Endothelial cell of umbilical vein (primary cell): Measurements from ENCODE around the gene C17orf100. TPM values are rescaled to one million over a fixed set of nuclear protein-coding genes. Genes with fewer than 3 reads are reported as not detected.

Experiments used
- BruUV-seq: library from RNA; stranded (reverse); fragments of 400-500 nt; replicated peaks from 2 replicates; lab custom pipeline; 2021; lab: Mats Ljungman, UMichigan
- CTCF ChIA-PET: fragments of 300-600, 350-600 bp; sonication (Branson Sonifier 250); formaldehyde crosslinking; loops from one replicate; lab custom pipeline; 2021; ENCODE audit warnings: antibody characterized with exemption, inconsistent platforms; lab: Charles Lee
- POLR2A ChIA-PET: fragments of 300-600, 350-600 bp; sonication (Branson Sonifier 250); formaldehyde crosslinking; loops from one replicate; lab custom pipeline; 2021; ENCODE audit warnings: antibody characterized with exemption, inconsistent platforms; lab: Charles Lee
- DNase-seq: peaks from one replicate; pipeline ENCODE4 v3.0.0-alpha.2; 2011; ENCODE audit warnings: low read depth, low spot score
- FAIRE-seq: peaks from 2 replicates; lab custom pipeline; 2011; peaks lifted over from hg19 to GRCh38; lab: Jason Lieb, UNC
- H2AFZ ChIP-seq: 2 replicates; pipeline ENCODE4 v1.6.0; 2012; ENCODE audit warnings: low read depth, low read length, control low read depth, inconsistent platforms
- H3K27ac ChIP-seq: 2 replicates; pipeline ENCODE4 v1.5.1; 2011; ENCODE audit warnings: low read depth, mild to moderate bottlenecking, control low read depth, low read length, moderate library complexity; ENCODE audit not compliant: insufficient read depth
- H3K27me3 ChIP-seq, 2 experiments: 2 replicates each; pipeline versions ENCODE4 v1.6.0 to v1.6.1; 2011; ENCODE audit warnings: low read length in 2 of 2, mixed read lengths in 1 of 2; ENCODE audit not compliant: control insufficient read depth in 2 of 2, insufficient read depth in 2 of 2
- H3K36me3 ChIP-seq, 2 experiments: 2 replicates in 1 of 2; 3 replicates in 1 of 2; pipeline ENCODE4 v1.5.1; 2011; ENCODE audit warnings: low read length in 2 of 2, mild to moderate bottlenecking in 1 of 2, moderate library complexity in 1 of 2; ENCODE audit not compliant: control insufficient read depth in 2 of 2, insufficient read depth in 2 of 2; ENCODE audit errors: extremely low read depth in 1 of 2
- H3K4me1 ChIP-seq: 3 replicates; pipeline ENCODE4 v1.5.1; 2011; ENCODE audit warnings: mild to moderate bottlenecking, low read length; ENCODE audit not compliant: control insufficient read depth, insufficient read depth; ENCODE audit errors: extremely low read depth
- H3K4me2 ChIP-seq: 2 replicates; pipeline ENCODE4 v1.6.1; 2011; ENCODE audit warnings: low read length, control low read depth, mixed read lengths; ENCODE audit not compliant: insufficient read depth
- H3K4me3 ChIP-seq, 3 experiments: fragments of 200-600 bp in 1 of 3; sonication (generic), shearing (Covaris generic) in 1 of 3; replicated peaks in 1 of 3; 2 replicates each; pipeline ENCODE4 v1.5.1; 2011 to 2016; ENCODE audit warnings: control low read depth in 3 of 3, low read length in 3 of 3, mild to moderate bottlenecking in 2 of 3, inconsistent platforms in 1 of 3, low read depth in 1 of 3, moderate library complexity in 1 of 3; ENCODE audit not compliant: insufficient read depth in 1 of 3
- H3K79me2 ChIP-seq: 2 replicates; pipeline ENCODE4 v1.6.0; 2012; ENCODE audit warnings: low read length, inconsistent platforms; ENCODE audit not compliant: control insufficient read depth, insufficient read depth
- H3K9ac ChIP-seq: replicated peaks from 2 replicates; pipeline ENCODE3; 2011; ENCODE audit warnings: low read length, control low read depth; ENCODE audit not compliant: insufficient read depth; ENCODE audit errors: extremely low read depth
- H3K9me1 ChIP-seq: replicated peaks from 3 replicates; pipeline ENCODE4 v1.6.0; 2011; ENCODE audit warnings: mild to moderate bottlenecking, low read length; ENCODE audit not compliant: control insufficient read depth, insufficient read depth; ENCODE audit errors: extremely low read depth
- H3K9me3 ChIP-seq: replicated peaks from 2 replicates; pipeline ENCODE4 v1.5.1; 2012; ENCODE audit warnings: low read length, inconsistent platforms; ENCODE audit not compliant: control insufficient read depth, insufficient read depth
- H4K20me1 ChIP-seq: replicated peaks from 2 replicates; pipeline ENCODE3; 2011; ENCODE audit warnings: mild to moderate bottlenecking, low read length; ENCODE audit not compliant: control insufficient read depth, insufficient read depth; ENCODE audit errors: extremely low read depth
- EZH2 ChIP-seq: IDR thresholded peaks from 2 replicates; pipeline ENCODE4 v1.6.1; 2012; ENCODE audit warnings: borderline replicate concordance, low read depth, mild to moderate bottlenecking, moderate library complexity, low read length, inconsistent platforms; ENCODE audit not compliant: severe bottlenecking
- FOS ChIP-seq: IDR thresholded peaks from 2 replicates; pipeline ENCODE4 v1.6.1; 2011; ENCODE audit warnings: mild to moderate bottlenecking, low read length, moderate library complexity, borderline replicate concordance; ENCODE audit not compliant: insufficient read depth
- GATA2 ChIP-seq: IDR thresholded peaks from 2 replicates; pipeline ENCODE4 v1.7.0; 2011; ENCODE audit warnings: low read depth, mild to moderate bottlenecking, moderate library complexity, mixed read lengths, low read length; ENCODE audit not compliant: insufficient read length, insufficient read depth
- JUN ChIP-seq: IDR thresholded peaks from 2 replicates; pipeline ENCODE4 v1.6.1; 2011; ENCODE audit warnings: borderline replicate concordance, low read depth; ENCODE audit not compliant: insufficient read length, insufficient read depth
- MAX ChIP-seq: IDR thresholded peaks from 2 replicates; pipeline ENCODE4 v1.6.1; 2011; ENCODE audit not compliant: insufficient read depth, insufficient read length
- MYC ChIP-seq: IDR thresholded peaks from one replicate; pipeline ENCODE4 v1.6.1; 2011; ENCODE audit warnings: mild to moderate bottlenecking, low read depth, low read length
- POLR2A ChIP-seq: IDR thresholded peaks from 2 replicates; pipeline ENCODE4 v1.6.1; 2012; ENCODE audit warnings: low read depth, mild to moderate bottlenecking, control low read depth, low read length
- POLR2AphosphoS5 ChIP-seq: IDR thresholded peaks from 2 replicates; pipeline ENCODE4 v1.6.1; 2012; ENCODE audit warnings: low read depth, mild to moderate bottlenecking, control low read depth, low read length, moderate library complexity; ENCODE audit not compliant: insufficient read depth
- dilution Hi-C: fragments of 300-500 bp; cut with MboI; formaldehyde crosslinking; loops from one replicate; pipeline ENCODE4 v1.15.0; 2019; ENCODE audit warnings: low sequenced_read_pairs; ENCODE audit not compliant: extremely low pct_ligation_motif_present
- intact Hi-C: fragments of 100-400 bp; cut with micrococcal nuclease; formaldehyde crosslinking; loops from one replicate; pipeline ENCODE4 v1.10.0; 2022
- polyA plus RNA-seq, 4 experiments: library from polyadenylated mRNA; depleted of rRNA in 3 of 4; stranded (reverse) in 3 of 4; unstranded in 1 of 4; fragments of >200 nt; gene quantifications; 2 replicates each; pipeline versions ENCODE4 v1.2.1 to v1.2.3, GENCODE V29; 2011 to 2012; ENCODE audit warnings: missing spikeins in 1 of 4
- total RNA-seq: library from RNA; stranded (reverse); gene quantifications from 2 replicates; pipeline ENCODE4 v1.2.3, GENCODE V29; 2021
- TF ChIP-seq, protein P1 (sequence below), 2 donors: IDR thresholded peaks; 1 replicate in 1 of 2; 2 replicates in 1 of 2; pipeline ENCODE4 v1.5.1; 2011; ENCODE audit warnings: low read length in 2 of 2, mild to moderate bottlenecking in 2 of 2, moderate library complexity in 2 of 2, control low read depth in 1 of 2, inconsistent platforms in 1 of 2, low read depth in 1 of 2; ENCODE audit not compliant: insufficient read depth in 1 of 2; ENCODE audit errors: extremely low read depth in 1 of 2

Gene C17orf100
- total and polyA plus RNA-seq, 2 donors (not counting 3 experiments of a cell fraction or from before 2014, with no cell fraction given): 0.99 to 1.4 TPM

GRCh38 chr17:6698004-6698403 is 46.4 kb downstream of the C17orf100 start:
- Histone ChIP-seq H3K36me3 (no peaks in the 10 kb centered on the region), H2AFZ (no peak overlapping the region), H3K4me3 (no peak overlapping the region), H3K4me1 (no peaks in the 10 kb centered on the region), H3K9me1 (no peaks in the 10 kb centered on the region), H4K20me1 (no peaks in the 10 kb centered on the region), H3K27me3 (no peaks in the 10 kb centered on the region), H3K9me3 (no peaks in the 10 kb centered on the region), H3K4me2 (no peak overlapping the region), H3K27ac (no peak overlapping the region), H3K9ac (no peak overlapping the region), H3K79me2 (no peaks in the 10 kb centered on the region)
- dilution Hi-C loops (no loop called here), intact Hi-C loops (no loop called here)
- no peak for TF ChIP-seq POLR2A
- FAIRE-seq (no peak), DNase-seq (no peak)
- CTCF ChIA-PET: interaction anchor here (0.6 kb wide), 1 partner anchor 213 kb away, joined by 4 read pairs; no protein-coding TSS in a partner anchor
- POLR2A ChIA-PET: no interaction called here
- BruUV-seq: no TSS peak

DNA sequence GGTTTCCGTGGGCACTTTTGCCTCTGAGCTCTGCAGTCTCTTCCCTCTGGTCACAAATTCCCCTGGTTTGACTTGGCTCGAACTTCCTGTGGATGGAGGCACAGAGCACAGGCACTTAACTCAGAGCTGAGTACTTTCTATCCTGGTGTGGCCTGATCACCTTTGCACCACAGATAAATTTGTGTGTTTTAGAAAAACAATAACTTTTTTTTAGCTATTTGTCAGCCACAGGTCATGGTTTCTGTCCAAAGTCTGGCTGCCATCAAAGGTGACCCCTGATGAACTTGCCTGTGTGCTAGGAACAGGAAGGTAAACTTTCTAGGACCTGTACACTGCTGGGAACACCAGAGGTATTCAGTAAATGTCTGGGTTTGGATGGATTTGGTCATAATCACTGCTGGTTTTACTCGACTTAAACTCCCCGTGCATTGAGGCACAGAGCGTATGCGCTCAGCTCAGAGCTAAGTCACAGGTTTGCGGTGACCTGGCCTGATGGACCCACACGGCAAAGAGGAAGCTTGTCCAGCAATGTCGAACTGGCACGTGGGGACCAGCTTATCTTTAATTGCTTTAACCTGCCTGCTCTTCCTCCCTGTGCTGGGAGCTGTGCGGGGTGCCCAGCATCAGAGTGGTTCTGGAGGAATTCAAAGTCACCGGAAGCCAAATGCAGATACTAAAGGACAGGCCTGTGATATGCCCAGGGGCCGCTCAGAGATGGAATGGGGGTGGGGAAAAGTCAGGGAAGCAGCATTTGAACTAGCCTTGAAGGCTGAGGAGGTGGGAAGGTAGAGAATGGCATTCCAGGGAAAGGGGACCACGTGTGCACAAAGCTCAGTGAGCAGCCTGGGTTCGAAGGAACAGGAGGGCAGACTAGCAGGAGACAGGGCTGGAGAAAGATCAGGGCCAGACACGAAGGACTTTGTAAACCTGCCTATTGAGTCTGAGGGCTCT is 48.7 kb downstream of the C17orf100 start:
- no peaks in the 10 kb centered on the region for H3K79me2 ChIP-seq
- dilution Hi-C loops: no loop called here
- no peak overlapping the region for H3K4me3 ChIP-seq
- intact Hi-C loops: loop anchor here (5.0 kb wide), 1 partner anchor 33 kb away; no protein-coding TSS in a partner anchor
- H3K9ac ChIP-seq: no peak overlapping the region
- DNase-seq: no peak
- H3K9me3 ChIP-seq: no peaks in the 10 kb centered on the region
- CTCF ChIA-PET: interaction anchor here (1.0 to 2.9 kb wide), 6 partner anchors 11 to 151 kb away, joined by 3 to 19 read pairs (median 5); no protein-coding TSS in a partner anchor
- no peaks in the 10 kb centered on the region for H3K4me1 ChIP-seq
- H3K27ac ChIP-seq: no peak overlapping the region
- FAIRE-seq: no peak
- H3K4me2 ChIP-seq: no peak overlapping the region
- no peaks in the 10 kb centered on the region for H3K9me1 ChIP-seq
- H2AFZ ChIP-seq: no peak overlapping the region
- POLR2A ChIA-PET: no interaction called here
- TF ChIP-seq GATA2 (no peak), MYC (no peak), MAX (no peak), JUN (no peak), EZH2 (no peak), FOS (no peak), POLR2AphosphoS5 (no peak), POLR2A (no peak)
- TF ChIP-seq, protein P1, sequence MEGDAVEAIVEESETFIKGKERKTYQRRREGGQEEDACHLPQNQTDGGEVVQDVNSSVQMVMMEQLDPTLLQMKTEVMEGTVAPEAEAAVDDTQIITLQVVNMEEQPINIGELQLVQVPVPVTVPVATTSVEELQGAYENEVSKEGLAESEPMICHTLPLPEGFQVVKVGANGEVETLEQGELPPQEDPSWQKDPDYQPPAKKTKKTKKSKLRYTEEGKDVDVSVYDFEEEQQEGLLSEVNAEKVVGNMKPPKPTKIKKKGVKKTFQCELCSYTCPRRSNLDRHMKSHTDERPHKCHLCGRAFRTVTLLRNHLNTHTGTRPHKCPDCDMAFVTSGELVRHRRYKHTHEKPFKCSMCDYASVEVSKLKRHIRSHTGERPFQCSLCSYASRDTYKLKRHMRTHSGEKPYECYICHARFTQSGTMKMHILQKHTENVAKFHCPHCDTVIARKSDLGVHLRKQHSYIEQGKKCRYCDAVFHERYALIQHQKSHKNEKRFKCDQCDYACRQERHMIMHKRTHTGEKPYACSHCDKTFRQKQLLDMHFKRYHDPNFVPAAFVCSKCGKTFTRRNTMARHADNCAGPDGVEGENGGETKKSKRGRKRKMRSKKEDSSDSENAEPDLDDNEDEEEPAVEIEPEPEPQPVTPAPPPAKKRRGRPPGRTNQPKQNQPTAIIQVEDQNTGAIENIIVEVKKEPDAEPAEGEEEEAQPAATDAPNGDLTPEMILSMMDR (IDR thresholded peaks at IDR 0.05; ENCODE audit: extremely low read depth in 1 of 2, insufficient read depth in 1 of 2, low read depth in 1 of 2, low read length in 2 of 2): no peak
- BruUV-seq: no TSS peak
- H4K20me1 ChIP-seq: no peaks in the 10 kb centered on the region
- H3K27me3 ChIP-seq: no peaks in the 10 kb centered on the region
- H3K36me3 ChIP-seq: no peaks in the 10 kb centered on the region
